Cardiac atrium fibroblast (primary cell): ENCODE data around the gene COL9A3. TPM values are rescaled to one million over a fixed set of nuclear protein-coding genes. Genes with fewer than 3 reads are reported as not detected.

ENCODE experiments used
- total RNA-seq: library from RNA; depleted of rRNA; stranded (reverse); fragments of >200 nt; gene quantifications from 2 replicates; pipeline ENCODE4 v1.2.3, GENCODE V29; 2015

The COL9A3 gene
- total RNA-seq: 19.7 and 22.5 TPM in 2 replicates

DNA sequence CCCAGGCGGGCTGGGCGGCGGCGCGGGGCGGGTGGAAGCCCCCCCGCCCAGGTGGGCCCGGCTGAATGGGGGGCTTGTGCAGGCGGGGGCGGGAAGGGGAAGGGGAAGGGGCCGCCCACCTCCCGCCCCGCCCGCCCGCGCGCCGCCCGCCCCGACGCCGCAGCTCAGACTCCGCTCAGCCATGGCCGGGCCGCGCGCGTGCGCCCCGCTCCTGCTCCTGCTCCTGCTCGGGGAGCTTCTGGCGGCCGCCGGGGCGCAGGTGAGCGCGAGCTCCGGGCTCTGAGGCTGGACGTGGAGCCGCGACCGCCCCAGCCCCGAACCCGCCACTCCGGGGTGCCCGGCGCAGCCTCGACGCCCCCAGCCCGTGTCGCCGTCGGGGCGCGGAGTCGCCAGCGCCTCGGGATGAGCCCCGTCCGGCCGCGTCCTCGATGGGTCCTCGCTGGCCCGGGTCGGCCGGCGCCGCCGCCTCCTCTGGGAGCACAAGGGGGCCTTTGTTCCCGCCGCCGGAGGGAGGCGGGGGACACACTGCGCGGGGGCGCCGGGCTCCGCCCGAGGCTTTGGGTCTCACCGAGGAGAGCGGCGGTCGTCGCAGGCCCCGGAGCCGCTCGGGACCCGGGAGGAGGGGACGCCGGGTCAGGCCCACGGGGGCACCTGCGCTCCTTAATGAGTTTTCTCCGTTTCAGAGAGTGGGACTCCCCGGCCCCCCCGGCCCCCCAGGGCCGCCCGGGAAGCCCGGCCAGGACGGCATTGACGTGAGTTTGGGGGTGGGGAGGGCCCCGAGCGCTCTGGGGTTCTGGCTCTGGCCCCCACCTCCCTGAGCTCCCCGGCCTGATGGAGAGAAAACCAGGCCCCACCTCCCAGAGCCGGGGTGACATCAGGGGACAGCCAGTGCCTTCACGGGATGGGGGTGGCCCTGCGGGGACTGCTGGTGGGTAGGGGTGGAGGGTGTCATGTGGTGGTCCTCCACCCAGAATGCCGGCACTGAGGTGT is at the start of gene COL9A3:
COL9A3 (plus strand) TSS at position 167 of the 990 bp plus-strand sequence; CDS start at position 182, 15 bp downstream.

DNA sequence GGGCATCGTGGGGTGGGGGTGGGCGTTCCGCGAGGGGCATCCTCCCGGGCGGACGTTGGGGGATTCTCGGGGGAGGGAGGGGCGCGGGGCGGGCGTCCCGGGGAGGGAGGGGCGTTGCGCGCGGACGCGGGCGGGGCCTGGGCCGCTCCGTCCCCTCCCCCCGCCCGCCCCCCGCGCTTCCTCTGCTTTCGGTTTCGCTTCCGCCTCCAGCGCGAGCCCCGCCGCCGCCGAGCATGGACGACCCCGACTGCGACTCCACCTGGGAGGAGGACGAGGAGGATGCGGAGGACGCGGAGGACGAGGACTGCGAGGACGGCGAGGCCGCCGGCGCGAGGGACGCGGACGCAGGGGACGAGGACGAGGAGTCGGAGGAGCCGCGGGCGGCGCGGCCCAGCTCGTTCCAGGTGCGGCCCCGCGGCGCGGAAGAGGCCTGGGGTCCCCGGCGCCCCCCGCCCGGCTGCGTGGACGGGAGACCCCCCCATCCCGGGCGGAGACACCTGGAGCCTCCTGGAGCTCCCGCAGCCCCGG is 12.2 kb upstream of the COL9A3 start, which contains the start of gene OGFR:
OGFR (plus strand) TSS at position 209 of the 528 bp plus-strand sequence; CDS start at position 234, 25 bp downstream.

DNA sequence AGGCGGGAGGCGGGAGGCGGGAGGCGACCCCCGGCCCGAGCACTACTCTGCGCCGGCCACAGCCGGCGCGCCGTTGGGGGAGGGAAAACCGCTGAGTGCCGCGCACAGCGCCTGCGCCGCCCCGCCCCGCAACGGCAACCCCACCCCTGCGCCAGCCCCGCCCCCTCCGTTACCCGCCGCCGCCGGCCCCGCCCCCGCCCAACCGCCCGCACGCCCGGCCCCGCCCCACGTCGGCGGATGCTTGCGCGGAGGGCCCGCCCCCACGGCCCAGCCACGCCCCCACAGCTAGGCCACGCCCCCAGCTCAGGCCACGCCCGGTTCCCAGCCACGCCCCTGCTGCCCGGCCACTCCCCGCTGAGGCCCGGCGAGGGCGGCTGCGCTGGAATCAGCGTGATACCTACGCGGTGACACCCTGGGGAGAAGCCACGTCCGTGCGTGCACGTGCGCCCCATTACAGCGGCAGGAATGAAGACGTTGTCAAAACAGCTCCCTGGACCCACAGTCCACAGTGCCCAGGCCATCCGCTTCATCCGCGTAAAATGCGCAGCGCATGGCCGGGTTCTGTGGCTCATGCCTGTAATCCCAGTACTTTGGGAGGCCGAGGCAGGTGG is 45.0 kb downstream of the COL9A3 start, which contains the start of gene TCFL5:
TCFL5 (minus strand) TSS at position 97 of the 611 bp plus-strand sequence. CDS start 152 bp downstream, outside the sequence.

Other genes with a start within 250 kb of the COL9A3 start
- 0.32 and 0.54 TPM in 2 replicates for gene SLCO4A1, start 174.5 kb upstream of the COL9A3 start, total RNA-seq
- not detected in 2 replicates for gene NTSR1, start 108.2 kb upstream of the COL9A3 start, total RNA-seq
- 15.3 and 17.0 TPM in 2 replicates for gene MRGBP, start 20.6 kb upstream of the COL9A3 start, total RNA-seq
- gene OGFR, start 12.2 kb upstream of the COL9A3 start, total RNA-seq: 40.8 and 46.8 TPM in 2 replicates
- gene TCFL5, start 44.8 kb downstream of the COL9A3 start, total RNA-seq: 8.6 and 13.2 TPM in 2 replicates
- 17.0 and 19.3 TPM in 2 replicates for gene DIDO1, start 109.5 kb downstream of the COL9A3 start, total RNA-seq
- gene GID8, start 121.1 kb downstream of the COL9A3 start, total RNA-seq: 21.5 and 23.7 TPM in 2 replicates
- gene SLC17A9, start 135.7 kb downstream of the COL9A3 start, total RNA-seq: 6.3 and 19.3 TPM in 2 replicates
- gene BHLHE23, start 189.9 kb downstream of the COL9A3 start, total RNA-seq: not detected in 2 replicates